Thyroid gland (tissue), 4 donors: ENCODE data around the gene FXYD1. TPM values are rescaled to one million over a fixed set of nuclear protein-coding genes. Genes with fewer than 3 reads are reported as not detected.
A peak's percentile ranks its signal among the peaks of the same experiment; 100 is the strongest.

Source experiments
- DNase-seq, 2 donors: peaks; one replicate each; pipeline ENCODE4 v3.0.0-alpha.2; 2019
- H3K27ac ChIP-seq, 3 donors: fragments of 200-600 bp; sonication (generic); 1 replicate in 2 of 3; 2 replicates in 1 of 3; pipeline ENCODE4 v1.5.1; 2016 to 2019; ENCODE audit warnings: mild to moderate bottlenecking in 1 of 3, moderate library complexity in 1 of 3
- H3K27me3 ChIP-seq: fragments of 200-600 bp; sonication (generic); one replicate; pipeline ENCODE4 v1.5.1; 2019
- H3K36me3 ChIP-seq, 2 donors: fragments of 200-600 bp; sonication (generic); one replicate each; pipeline ENCODE4 v1.5.1; 2016 to 2019
- H3K4me1 ChIP-seq, 2 donors: fragments of 200-600 bp; sonication (generic); one replicate each; pipeline ENCODE4 v1.5.1; 2017 to 2019
- H3K4me3 ChIP-seq, 3 donors: fragments of 200-600 bp; sonication (generic); replicated peaks in 1 of 3; 1 replicate in 2 of 3; 2 replicates in 1 of 3; pipeline ENCODE4 v1.5.1; 2016; ENCODE audit warnings: mild to moderate bottlenecking in 1 of 3
- H3K9me3 ChIP-seq: fragments of 200-600 bp; sonication (generic); one replicate; pipeline ENCODE4 v1.5.1; 2017
- POLR2A ChIP-seq, 2 donors: fragments of 450-650 bp; IDR thresholded peaks; one replicate each; pipeline ENCODE4 v1.6.1; 2017; ENCODE audit warnings: antibody characterized with exemption in 2 of 2, mild to moderate bottlenecking in 2 of 2, moderate library complexity in 1 of 2
- WGBS, 2 donors: methylation state at CpG; one replicate each; pipeline ENCODE4 v1.1.5; 2017; 5-methylcytosine and 5-hydroxymethylcytosine counted together
- intact Hi-C: fragments of 100-400 bp; cut with DNase I; formaldehyde crosslinking; loops from one replicate; pipeline ENCODE4 v1.15.1; 2023
- total RNA-seq, 4 donors: library from RNA; depleted of rRNA; stranded (reverse); fragments of >200 nt; gene quantifications; one replicate each; pipeline ENCODE4 v1.2.3, GENCODE V29; 2016
- TF ChIP-seq, protein P1 (sequence below), 6 experiments: fragments of 200-600 bp in 3 of 6; fragments of 450-650 bp in 3 of 6; sonication (generic) in 3 of 6; IDR thresholded peaks; one replicate each; pipeline ENCODE4 v1.5.1; 2016 to 2019; ENCODE audit warnings: antibody characterized with exemption in 6 of 6, mild to moderate bottlenecking in 2 of 6, inconsistent platforms in 1 of 6, moderate library complexity in 1 of 6

Gene FXYD1
- total RNA-seq, 4 donors from 2014 or later: 1.1 to 26.3 (median 8.8) TPM

DNA sequence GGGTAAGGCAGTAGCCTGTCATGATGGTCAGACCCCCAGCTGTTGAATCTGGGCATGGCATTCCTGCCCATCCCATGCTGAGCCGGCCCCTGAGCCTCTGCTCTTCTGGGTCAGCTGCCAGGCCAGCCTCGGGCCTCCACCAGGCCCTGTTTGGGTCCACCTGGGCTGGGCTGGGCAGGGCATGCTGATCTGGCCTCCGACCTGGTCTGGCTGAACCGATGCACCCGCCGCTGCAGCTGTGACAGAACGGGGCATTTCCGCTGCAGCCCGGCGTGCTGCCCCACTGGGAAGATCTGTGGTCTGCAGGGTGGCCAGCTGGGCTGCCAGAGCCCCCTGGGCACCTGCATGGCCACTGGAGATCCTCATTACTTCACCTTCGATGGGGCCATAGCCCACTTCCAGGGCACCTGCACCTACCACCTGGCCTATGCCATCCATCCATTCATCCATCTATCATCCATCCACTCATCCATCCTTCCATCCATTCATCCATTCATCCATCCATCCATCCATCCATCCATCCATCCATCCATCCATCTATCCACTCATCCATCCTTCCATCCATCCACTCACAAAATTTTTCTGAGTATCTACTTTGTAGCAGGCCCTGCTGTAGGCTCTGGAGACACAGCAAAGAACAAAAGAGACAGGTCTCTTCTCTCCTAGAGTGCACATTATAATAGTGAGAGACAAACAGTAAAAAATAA, 44.5 kb upstream of the FXYD1 start:
- Histone ChIP-seq H3K27ac (no peak overlapping the region), H3K36me3 (no peaks in the 10 kb centered on the region), H3K4me1 (peaks cover 0 to 5% of the 10 kb centered on the region in 2 donors), H3K9me3 (no peaks in the 10 kb centered on the region), H3K4me3 (no peak overlapping the region), H3K27me3 (no peaks in the 10 kb centered on the region)
- DNase-seq: no peak
- TF ChIP-seq POLR2A (IDR thresholded peaks at IDR 0.05): no peak
- TF ChIP-seq, protein P1, sequence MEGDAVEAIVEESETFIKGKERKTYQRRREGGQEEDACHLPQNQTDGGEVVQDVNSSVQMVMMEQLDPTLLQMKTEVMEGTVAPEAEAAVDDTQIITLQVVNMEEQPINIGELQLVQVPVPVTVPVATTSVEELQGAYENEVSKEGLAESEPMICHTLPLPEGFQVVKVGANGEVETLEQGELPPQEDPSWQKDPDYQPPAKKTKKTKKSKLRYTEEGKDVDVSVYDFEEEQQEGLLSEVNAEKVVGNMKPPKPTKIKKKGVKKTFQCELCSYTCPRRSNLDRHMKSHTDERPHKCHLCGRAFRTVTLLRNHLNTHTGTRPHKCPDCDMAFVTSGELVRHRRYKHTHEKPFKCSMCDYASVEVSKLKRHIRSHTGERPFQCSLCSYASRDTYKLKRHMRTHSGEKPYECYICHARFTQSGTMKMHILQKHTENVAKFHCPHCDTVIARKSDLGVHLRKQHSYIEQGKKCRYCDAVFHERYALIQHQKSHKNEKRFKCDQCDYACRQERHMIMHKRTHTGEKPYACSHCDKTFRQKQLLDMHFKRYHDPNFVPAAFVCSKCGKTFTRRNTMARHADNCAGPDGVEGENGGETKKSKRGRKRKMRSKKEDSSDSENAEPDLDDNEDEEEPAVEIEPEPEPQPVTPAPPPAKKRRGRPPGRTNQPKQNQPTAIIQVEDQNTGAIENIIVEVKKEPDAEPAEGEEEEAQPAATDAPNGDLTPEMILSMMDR (IDR thresholded peaks at IDR 0.05): no peak
- intact Hi-C loops: no loop called here
- WGBS, 2 donors: 88 to 96% methylated on average over 1 to 5 of the region's 11 CpGs

DNA sequence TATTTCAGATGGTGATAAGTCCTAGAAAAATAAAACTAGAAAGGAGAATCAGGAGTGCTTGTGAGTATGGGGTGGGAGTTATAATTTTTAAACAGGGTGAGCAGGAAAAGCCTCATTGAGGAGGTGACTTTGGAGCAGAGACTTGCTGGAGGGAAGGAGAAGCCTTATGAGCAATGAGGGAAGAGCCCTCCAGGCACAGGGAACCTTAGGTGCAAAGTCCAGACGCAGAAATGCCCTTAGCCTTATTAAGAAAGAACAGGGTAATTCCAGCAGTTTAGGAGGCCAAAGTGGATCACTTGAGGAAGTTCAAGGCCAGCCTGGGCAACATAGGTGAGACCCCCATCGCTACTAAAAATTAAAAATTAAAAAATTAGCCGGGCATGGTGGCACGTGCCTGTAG, 44.0 kb upstream of the FXYD1 start:
- WGBS, 2 donors: 89 to 90% methylated on average over 4 of the region's 4 CpGs
- intact Hi-C loops: no loop called here
- no peak for TF ChIP-seq POLR2A (IDR thresholded peaks at IDR 0.05)
- TF ChIP-seq, protein P1 (IDR thresholded peaks at IDR 0.05): no peak
- H3K27ac ChIP-seq: no peak overlapping the region
- no peaks in the 10 kb centered on the region for H3K9me3 ChIP-seq
- DNase-seq: no peak
- H3K4me1 ChIP-seq: peaks cover 0 to 5% of the 10 kb centered on the region in 2 donors
- H3K27me3 ChIP-seq: no peaks in the 10 kb centered on the region
- H3K36me3 ChIP-seq: no peaks in the 10 kb centered on the region
- no peak overlapping the region for H3K4me3 ChIP-seq

DNA sequence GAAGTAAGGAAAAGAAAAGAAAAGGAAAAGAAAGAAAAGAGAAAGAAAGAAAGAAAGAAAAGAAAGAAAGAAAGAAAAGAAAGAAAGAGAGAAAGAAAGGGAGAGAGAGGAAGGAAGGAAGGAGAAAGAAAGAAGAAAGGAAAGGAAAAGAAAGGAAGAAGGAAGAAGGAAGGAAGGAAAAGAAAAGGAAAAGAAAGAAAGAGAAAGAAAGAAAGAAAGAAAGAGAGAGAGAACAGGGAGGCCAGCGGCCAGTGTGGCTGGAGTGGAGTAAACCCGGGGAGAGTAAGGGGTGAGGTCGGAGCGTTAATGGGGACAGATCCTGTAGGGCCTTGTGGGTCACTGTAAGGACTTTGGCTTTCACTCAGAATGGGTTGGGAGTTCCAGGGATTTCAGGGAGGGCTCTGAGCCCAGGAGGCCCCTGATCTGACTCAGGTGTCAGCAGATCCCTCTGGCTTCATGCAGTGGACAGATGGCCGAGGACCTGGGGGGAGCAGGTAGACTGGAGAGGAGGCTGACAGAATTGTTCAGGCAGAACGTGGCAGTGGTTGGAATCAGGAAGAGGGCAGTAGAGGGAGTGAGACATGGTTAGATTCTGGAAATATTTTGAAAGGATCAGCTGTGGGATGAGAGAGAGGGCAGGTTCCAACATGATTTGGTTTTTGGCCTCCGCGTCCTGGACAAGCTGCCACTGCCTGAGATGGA, 42.8 kb upstream of the FXYD1 start:
- H3K4me1 ChIP-seq: peaks cover 0 to 3% of the 10 kb centered on the region in 2 donors
- 67 to 77% methylated on average over 8 of the region's 8 CpGs for WGBS, 2 donors
- H3K9me3 ChIP-seq: no peaks in the 10 kb centered on the region
- intact Hi-C loops: no loop called here
- H3K27me3 ChIP-seq: no peaks in the 10 kb centered on the region
- no peak for DNase-seq
- no peak overlapping the region for H3K4me3 ChIP-seq
- H3K36me3 ChIP-seq: no peaks in the 10 kb centered on the region
- H3K27ac ChIP-seq: no peak overlapping the region
- no peak for TF ChIP-seq POLR2A (IDR thresholded peaks at IDR 0.05)
- TF ChIP-seq, protein P1 (IDR thresholded peaks at IDR 0.05): no peak

DNA sequence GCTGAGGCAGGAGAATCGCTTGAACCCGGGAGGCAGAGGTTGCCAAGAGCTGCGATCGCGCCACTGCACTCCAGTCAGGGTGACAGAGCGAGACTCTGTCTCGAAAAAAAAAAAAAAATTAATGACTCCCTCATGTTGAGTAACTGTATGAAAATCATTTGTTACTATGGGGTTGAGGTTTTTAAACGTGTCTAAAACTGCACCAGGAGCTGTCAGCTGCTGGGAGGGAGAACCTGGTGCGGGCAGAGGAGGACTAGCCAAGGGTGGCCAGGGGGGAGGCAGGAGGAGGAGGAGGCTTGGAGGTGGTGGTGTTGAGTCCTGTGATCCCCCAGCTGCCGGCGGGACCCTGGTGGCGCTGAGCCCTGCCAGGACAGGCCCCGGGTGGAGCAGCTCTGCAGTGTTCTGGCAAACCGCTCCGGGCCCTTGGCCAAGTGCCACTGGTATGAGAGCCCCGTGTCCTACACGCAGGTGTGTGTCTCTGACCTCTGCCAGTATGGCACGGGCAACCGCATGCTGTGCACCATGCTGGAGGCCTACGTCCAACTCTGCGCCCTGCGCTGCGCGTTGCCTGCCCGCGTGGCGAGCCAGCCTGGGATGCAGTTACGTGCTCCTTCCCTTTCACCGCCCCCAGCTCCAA, 40.1 kb upstream of the FXYD1 start:
- H3K4me3 ChIP-seq: no peak overlapping the region
- DNase-seq: peak; percentile 20 to 43
- no peak overlapping the region for H3K27ac ChIP-seq
- no peaks in the 10 kb centered on the region for H3K4me1 ChIP-seq
- 58 to 65% methylated on average over 29 of the region's 29 CpGs for WGBS, 2 donors
- no peak for TF ChIP-seq POLR2A (IDR thresholded peaks at IDR 0.05)
- TF ChIP-seq, protein P1 (IDR thresholded peaks at IDR 0.05): no peak
- no peaks in the 10 kb centered on the region for H3K27me3 ChIP-seq
- H3K36me3 ChIP-seq: no peaks in the 10 kb centered on the region
- intact Hi-C loops: no loop called here
- H3K9me3 ChIP-seq: no peaks in the 10 kb centered on the region
